ENCODE data around the gene KRTAP21-2. TPM values are rescaled to one million over a fixed set of nuclear protein-coding genes. Genes with fewer than 3 reads are reported as not detected.

KRTAP21-2 gene
- total and polyA plus RNA-seq, 7 experiments from 2014 or later: not detected

DNA sequence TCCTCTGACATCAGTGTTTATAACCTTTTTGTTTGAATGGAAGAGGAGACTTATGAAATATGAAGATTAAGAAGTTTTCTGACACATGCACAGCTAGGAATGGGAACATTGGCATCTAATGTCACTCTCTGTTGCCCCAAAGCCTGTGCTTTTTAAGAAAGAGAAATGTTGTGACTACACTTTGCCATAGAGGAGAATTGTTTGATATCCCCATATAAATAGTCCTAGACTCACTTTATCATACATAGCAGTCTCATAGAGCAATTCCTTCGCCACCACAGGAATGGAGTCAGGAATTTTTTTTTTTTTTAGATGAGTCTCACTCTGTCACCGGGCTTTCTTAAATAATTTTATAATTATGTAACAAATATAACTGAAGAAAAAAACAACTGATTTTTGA, 30.0 kb downstream of the KRTAP21-2 start:
- CTCF ChIA-PET: no interaction called here
- no peak overlapping the region for H3K27ac ChIP-seq (ENCODE audit: low read depth, low read length)
- Mint-ChIP-seq H3K27ac (peak overlapping the region in 2 of 9 donors; percentile 29 to 74), H3K36me3 (peaks cover 0 to 10% (median 0%) of the 10 kb centered on the region in 5 donors), H3K27me3 (peaks cover 0 to 4% (median 0%) of the 10 kb centered on the region in 5 donors), H3K4me3 (peak overlapping the region in 1 of 10 donors; percentile 20), H3K4me1 (peaks cover 0 to 25% (median 0%) of the 10 kb centered on the region in 7 donors), H3K9me3 (peaks cover 0 to 10% (median 2%) of the 10 kb centered on the region in 11 donors)
- no peak for ATAC-seq
- no peaks in the 10 kb centered on the region for H3K36me3 ChIP-seq (ENCODE audit: control insufficient read depth in 2 of 3, insufficient read depth in 3 of 3, low read length in 3 of 3)
- no peaks in the 10 kb centered on the region for H3K9me3 ChIP-seq (ENCODE audit: control insufficient read depth in 2 of 3, low read length in 3 of 3)
- intact Hi-C loops (cut with micrococcal nuclease): no loop called here
- no peaks in the 10 kb centered on the region for H3K27me3 ChIP-seq (ENCODE audit: control insufficient read depth in 2 of 2, insufficient read depth in 2 of 2, low read length in 2 of 2)
- POLR2A ChIA-PET: no interaction called here
- no peak for DNase-seq
- H3K4me3 ChIP-seq (ENCODE audit: low read length): no peak overlapping the region
- H3K4me1 ChIP-seq (ENCODE audit: control insufficient read depth in 2 of 2, insufficient read depth in 2 of 2, low read length in 2 of 2): no peaks in the 10 kb centered on the region

DNA sequence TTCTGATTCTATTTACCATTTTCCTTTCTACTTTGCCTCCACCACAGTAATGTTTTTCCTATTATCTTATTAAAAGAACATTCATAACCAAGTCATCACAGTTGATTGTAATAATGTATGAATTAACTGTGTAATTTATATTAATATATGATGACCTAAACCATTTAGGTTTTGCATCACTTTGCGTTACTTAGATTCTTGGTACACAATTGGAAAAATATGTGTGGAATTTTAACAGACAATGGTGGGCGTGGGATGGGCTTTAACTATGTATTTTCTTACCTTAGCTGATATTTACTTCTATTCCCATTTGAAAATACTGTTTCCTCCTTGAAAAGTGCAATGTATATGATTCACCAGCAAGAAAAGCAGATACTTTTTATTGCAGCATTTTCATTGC, 32.1 kb downstream of the KRTAP21-2 start:
- peaks cover 0 to 4% (median 0%) of the 10 kb centered on the region in 5 donors for H3K27me3 Mint-ChIP-seq
- H3K4me1 Mint-ChIP-seq: peaks cover 0 to 24% (median under 1%) of the 10 kb centered on the region in 7 donors
- no peak overlapping the region for H3K4me3 Mint-ChIP-seq
- intact Hi-C loops (cut with micrococcal nuclease): no loop called here
- no peak overlapping the region for H3K27ac Mint-ChIP-seq
- Histone ChIP-seq H3K36me3 (ENCODE audit: control insufficient read depth in 2 of 3, insufficient read depth in 3 of 3, low read length in 3 of 3) (no peaks in the 10 kb centered on the region), H3K4me1 (ENCODE audit: control insufficient read depth in 2 of 2, insufficient read depth in 2 of 2, low read length in 2 of 2) (no peaks in the 10 kb centered on the region), H3K27ac (ENCODE audit: low read depth, low read length) (no peak overlapping the region), H3K9me3 (ENCODE audit: control insufficient read depth in 2 of 3, low read length in 3 of 3) (no peaks in the 10 kb centered on the region), H3K4me3 (ENCODE audit: low read length) (no peak overlapping the region), H3K27me3 (ENCODE audit: control insufficient read depth in 2 of 2, insufficient read depth in 2 of 2, low read length in 2 of 2) (no peaks in the 10 kb centered on the region)
- no peak for DNase-seq
- ChIA-PET CTCF (no interaction called here), POLR2A (no interaction called here)
- H3K36me3 Mint-ChIP-seq: peaks cover 0 to 13% (median 0%) of the 10 kb centered on the region in 5 donors
- H3K9me3 Mint-ChIP-seq: peaks cover 0 to 16% (median 3%) of the 10 kb centered on the region in 11 donors
- ATAC-seq: no peak

DNA sequence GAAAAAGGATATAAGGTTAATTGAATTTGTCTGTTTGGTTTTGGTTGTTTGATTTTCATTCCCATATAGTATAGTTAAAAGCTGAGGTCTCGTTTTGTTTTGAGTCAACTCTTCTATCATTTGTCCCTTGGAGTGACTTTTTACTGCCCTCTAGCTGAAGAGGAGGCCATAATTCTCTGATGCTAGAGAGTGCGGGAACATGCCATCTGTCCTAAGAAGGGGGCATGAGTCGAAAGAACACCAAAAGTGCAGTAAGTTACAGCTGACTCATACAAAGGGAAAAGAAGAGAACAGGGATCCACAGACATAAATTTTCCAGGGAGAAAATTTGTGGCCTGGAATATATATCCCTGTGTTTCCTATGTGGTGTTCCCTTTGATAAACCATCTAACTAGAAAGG, 32.6 kb downstream of the KRTAP21-2 start:
- no peak overlapping the region for H3K4me3 Mint-ChIP-seq
- Histone ChIP-seq H3K36me3 (ENCODE audit: control insufficient read depth in 2 of 3, insufficient read depth in 3 of 3, low read length in 3 of 3) (no peaks in the 10 kb centered on the region), H3K4me3 (ENCODE audit: low read length) (no peak overlapping the region), H3K27ac (ENCODE audit: low read depth, low read length) (no peak overlapping the region), H3K4me1 (ENCODE audit: control insufficient read depth in 2 of 2, insufficient read depth in 2 of 2, low read length in 2 of 2) (no peaks in the 10 kb centered on the region), H3K9me3 (ENCODE audit: control insufficient read depth in 2 of 3, low read length in 3 of 3) (no peaks in the 10 kb centered on the region), H3K27me3 (ENCODE audit: control insufficient read depth in 2 of 2, insufficient read depth in 2 of 2, low read length in 2 of 2) (no peaks in the 10 kb centered on the region)
- POLR2A ChIA-PET: no interaction called here
- H3K4me1 Mint-ChIP-seq: peaks cover 0 to 20% (median 1%) of the 10 kb centered on the region in 7 donors
- no peak overlapping the region for H3K27ac Mint-ChIP-seq
- intact Hi-C loops (cut with micrococcal nuclease): no loop called here
- no peak for ATAC-seq
- peaks cover 0 to 16% (median 3%) of the 10 kb centered on the region in 11 donors for H3K9me3 Mint-ChIP-seq
- CTCF ChIA-PET: no interaction called here
- H3K36me3 Mint-ChIP-seq: peaks cover 0 to 13% (median 0%) of the 10 kb centered on the region in 5 donors
- no peak for DNase-seq
- peaks cover 0 to 4% (median 0%) of the 10 kb centered on the region in 5 donors for H3K27me3 Mint-ChIP-seq

DNA sequence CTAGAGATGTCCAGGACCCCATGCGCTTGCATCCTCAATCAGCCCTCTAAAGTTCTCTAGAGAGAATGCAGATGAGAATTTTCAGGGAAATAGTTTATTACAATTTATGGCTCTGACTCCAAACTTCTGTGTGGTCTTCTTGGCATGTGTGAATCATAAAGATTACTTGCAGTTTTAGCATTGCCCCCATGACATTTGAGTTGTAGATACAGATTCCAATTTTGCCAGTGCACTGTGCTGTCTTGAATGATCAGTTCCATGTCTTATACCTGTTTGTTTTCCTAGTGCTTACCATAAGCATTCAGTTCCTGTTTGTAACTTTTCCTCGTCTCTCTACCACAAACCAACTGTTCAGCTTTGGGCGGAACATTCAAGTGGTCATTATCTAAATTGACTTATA, 33.3 kb downstream of the KRTAP21-2 start:
- Histone ChIP-seq H3K4me3 (ENCODE audit: low read length) (no peak overlapping the region), H3K27me3 (ENCODE audit: control insufficient read depth in 2 of 2, insufficient read depth in 2 of 2, low read length in 2 of 2) (no peaks in the 10 kb centered on the region), H3K9me3 (ENCODE audit: control insufficient read depth in 2 of 3, low read length in 3 of 3) (no peaks in the 10 kb centered on the region), H3K36me3 (ENCODE audit: control insufficient read depth in 2 of 3, insufficient read depth in 3 of 3, low read length in 3 of 3) (no peaks in the 10 kb centered on the region), H3K27ac (ENCODE audit: low read depth, low read length) (no peak overlapping the region), H3K4me1 (ENCODE audit: control insufficient read depth in 2 of 2, insufficient read depth in 2 of 2, low read length in 2 of 2) (no peaks in the 10 kb centered on the region)
- Mint-ChIP-seq H3K4me3 (no peak overlapping the region), H3K9me3 (peaks cover 0 to 16% (median 3%) of the 10 kb centered on the region in 11 donors), H3K27me3 (peaks cover 0 to 4% (median 0%) of the 10 kb centered on the region in 5 donors), H3K4me1 (peaks cover 0 to 13% (median 1%) of the 10 kb centered on the region in 7 donors), H3K27ac (no peak overlapping the region), H3K36me3 (peaks cover 0 to 13% (median 0%) of the 10 kb centered on the region in 5 donors)
- no peak for ATAC-seq
- intact Hi-C loops (cut with micrococcal nuclease): no loop called here
- ChIA-PET POLR2A (no interaction called here), CTCF (no interaction called here)
- no peak for DNase-seq

DNA sequence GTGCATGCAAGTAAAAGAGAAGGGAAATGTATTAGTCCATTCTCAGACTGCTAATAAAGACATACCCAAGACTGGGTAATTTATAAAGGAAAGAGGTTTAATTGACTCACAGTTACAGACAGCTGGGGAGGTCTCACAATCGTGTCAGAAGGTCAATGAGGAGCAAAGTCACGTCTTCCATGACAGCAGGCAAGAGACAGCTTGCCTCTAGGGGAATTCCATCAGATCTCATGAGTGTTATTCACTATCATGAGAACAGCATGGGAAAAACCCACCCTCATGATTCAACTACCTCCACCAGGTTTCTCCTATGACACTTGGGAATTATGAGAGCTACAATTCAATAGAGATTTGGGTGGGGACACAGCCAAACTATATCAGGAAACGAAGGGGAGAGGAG, 36.6 kb downstream of the KRTAP21-2 start:
- Mint-ChIP-seq H3K36me3 (peaks cover 0 to 10% (median 0%) of the 10 kb centered on the region in 5 donors), H3K4me1 (peaks cover 0 to 1% (median 0%) of the 10 kb centered on the region in 7 donors), H3K27me3 (peaks cover 0 to 7% (median 2%) of the 10 kb centered on the region in 5 donors), H3K27ac (no peak overlapping the region), H3K4me3 (no peak overlapping the region), H3K9me3 (peaks cover 0 to 13% (median 2%) of the 10 kb centered on the region in 11 donors)
- no peaks in the 10 kb centered on the region for H3K4me1 ChIP-seq (ENCODE audit: control insufficient read depth in 2 of 2, insufficient read depth in 2 of 2, low read length in 2 of 2)
- no peaks in the 10 kb centered on the region for H3K27me3 ChIP-seq (ENCODE audit: control insufficient read depth in 2 of 2, insufficient read depth in 2 of 2, low read length in 2 of 2)
- ChIA-PET CTCF (no interaction called here), POLR2A (no interaction called here)
- no peaks in the 10 kb centered on the region for H3K36me3 ChIP-seq (ENCODE audit: control insufficient read depth in 2 of 3, insufficient read depth in 3 of 3, low read length in 3 of 3)
- no peak overlapping the region for H3K4me3 ChIP-seq (ENCODE audit: low read length)
- intact Hi-C loops (cut with micrococcal nuclease): no loop called here
- DNase-seq (no peak), ATAC-seq (no peak)
- no peaks in the 10 kb centered on the region for H3K9me3 ChIP-seq (ENCODE audit: control insufficient read depth in 2 of 3, low read length in 3 of 3)
- no peak overlapping the region for H3K27ac ChIP-seq (ENCODE audit: low read depth, low read length)

DNA sequence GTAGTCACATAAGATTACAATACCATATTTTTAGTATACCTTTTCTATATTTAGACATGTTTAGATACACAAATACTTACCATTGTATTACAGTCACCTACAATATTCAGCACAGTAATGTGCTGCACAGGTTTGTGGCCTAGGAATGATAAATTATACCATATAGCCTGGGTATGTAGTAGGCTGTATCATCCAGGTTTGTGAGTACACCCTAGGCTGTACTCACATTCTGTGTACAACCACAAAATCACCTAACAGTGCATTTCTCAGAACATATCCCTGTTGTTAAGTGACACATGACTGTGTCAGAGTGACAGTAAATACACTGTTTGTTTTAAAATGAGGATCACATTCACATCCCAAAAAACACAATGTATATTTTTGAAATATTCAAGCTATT, 39.6 kb downstream of the KRTAP21-2 start:
- H3K27me3 ChIP-seq (ENCODE audit: control insufficient read depth in 2 of 2, insufficient read depth in 2 of 2, low read length in 2 of 2): no peaks in the 10 kb centered on the region
- no peak overlapping the region for H3K27ac ChIP-seq (ENCODE audit: low read depth, low read length)
- H3K4me3 Mint-ChIP-seq: no peak overlapping the region
- intact Hi-C loops (cut with micrococcal nuclease): no loop called here
- peaks cover 0 to 1% (median 0%) of the 10 kb centered on the region in 7 donors for H3K4me1 Mint-ChIP-seq
- ChIA-PET POLR2A (no interaction called here), CTCF (no interaction called here)
- ATAC-seq (no peak), DNase-seq (no peak)
- no peaks in the 10 kb centered on the region for H3K36me3 ChIP-seq (ENCODE audit: control insufficient read depth in 2 of 3, insufficient read depth in 3 of 3, low read length in 3 of 3)
- peaks cover 0 to 6% (median 3%) of the 10 kb centered on the region in 11 donors for H3K9me3 Mint-ChIP-seq
- H3K36me3 Mint-ChIP-seq: peaks cover 0 to 5% (median 0%) of the 10 kb centered on the region in 5 donors
- H3K9me3 ChIP-seq (ENCODE audit: control insufficient read depth in 2 of 3, low read length in 3 of 3): no peaks in the 10 kb centered on the region
- H3K27me3 Mint-ChIP-seq: peaks cover 0 to 5% (median 3%) of the 10 kb centered on the region in 5 donors
- no peak overlapping the region for H3K4me3 ChIP-seq (ENCODE audit: low read length)
- no peaks in the 10 kb centered on the region for H3K4me1 ChIP-seq (ENCODE audit: control insufficient read depth in 2 of 2, insufficient read depth in 2 of 2, low read length in 2 of 2)
- no peak overlapping the region for H3K27ac Mint-ChIP-seq
